Amygdala (tissue), 56 donors: ENCODE measurements around the gene DDIAS.
A peak's percentile ranks its signal among the peaks of the same experiment; 100 is the strongest.
"Not testable (repeated sequence)": the region's sequence is repeated elsewhere in the genome, so short reads cannot be mapped to it uniquely, and the experiment has no call there.

Experiments used
- DNase-seq, 56 donors: peaks; one replicate each; lab custom pipeline; 2025; lab: John Stamatoyannopoulos, UW

DDIAS gene

GRCh38 chr11:82919786-82920185 lies 18.2 kb downstream of the DDIAS start:
- DNase-seq, result not testable (repeated sequence)

GRCh38 chr11:82920227-82920626 lies 18.7 kb downstream of the DDIAS start:
- DNase-seq, result not testable (repeated sequence)

- not testable (repeated sequence) for DNase-seq
These were observed 21.0 kb downstream of the DDIAS start for GRCh38 chr11:82922396-82923173.

GRCh38 chr11:82924522-82925224 lies 23.1 kb downstream of the DDIAS start:
- no peak for DNase-seq

DNA sequence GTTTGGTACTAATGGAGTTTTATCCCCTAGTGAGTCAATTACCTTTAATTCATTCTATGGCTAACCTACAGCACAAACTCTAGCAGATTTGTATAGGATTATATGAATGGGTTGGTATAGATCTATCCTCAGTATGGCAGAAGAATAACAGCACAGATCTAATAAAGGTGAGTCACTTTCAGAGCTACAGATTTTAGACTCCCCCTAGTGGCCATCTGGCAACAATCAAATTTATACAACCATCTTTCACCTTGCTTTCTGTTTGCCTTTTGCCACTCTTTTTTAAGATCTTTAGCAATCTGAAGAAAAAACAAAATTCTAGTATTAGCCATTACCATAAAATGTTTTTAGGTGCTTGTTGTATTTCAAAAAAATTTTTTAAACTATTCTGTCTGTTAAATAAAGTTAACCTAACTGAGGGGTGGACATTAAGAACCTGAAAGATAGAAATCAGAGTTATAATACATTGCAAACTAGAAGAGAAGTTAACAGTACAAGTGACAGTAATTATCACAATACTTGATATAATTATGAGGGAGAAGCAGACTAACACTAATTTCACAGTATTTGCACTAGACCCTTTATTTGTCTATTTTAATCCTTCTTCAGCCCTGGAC lies 25.8 kb downstream of the DDIAS start:
- peak in 1 of 56 donors; percentile 4 for DNase-seq

GRCh38 chr11:82929121-82929520 lies 27.6 kb downstream of the DDIAS start:
- no peak for DNase-seq

DNA sequence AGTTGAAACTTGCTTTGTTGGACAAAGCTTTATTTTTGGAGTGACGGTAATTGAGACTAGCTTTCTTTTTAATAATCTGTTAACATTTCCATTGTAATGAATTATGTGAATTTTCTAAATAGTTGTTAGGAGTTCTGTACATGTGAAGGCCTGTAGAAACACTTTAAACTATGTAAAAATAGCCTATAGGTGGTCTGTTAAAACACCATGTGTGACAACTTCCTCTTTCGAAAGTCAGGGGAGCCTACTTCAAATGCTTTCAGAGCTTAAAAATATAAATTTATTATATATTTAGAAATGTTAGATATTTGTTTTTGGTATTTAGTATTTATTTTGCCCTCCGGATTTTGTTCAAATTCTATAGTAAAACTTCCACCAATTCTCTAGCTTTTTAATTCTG lies 28.7 kb downstream of the DDIAS start:
- no peak for DNase-seq

- no peak for DNase-seq
These were observed 29.2 kb downstream of the DDIAS start for GRCh38 chr11:82930734-82931133.

- no peak for DNase-seq
These were observed 31.0 kb downstream of the DDIAS start for GRCh38 chr11:82932564-82932963.

DNA sequence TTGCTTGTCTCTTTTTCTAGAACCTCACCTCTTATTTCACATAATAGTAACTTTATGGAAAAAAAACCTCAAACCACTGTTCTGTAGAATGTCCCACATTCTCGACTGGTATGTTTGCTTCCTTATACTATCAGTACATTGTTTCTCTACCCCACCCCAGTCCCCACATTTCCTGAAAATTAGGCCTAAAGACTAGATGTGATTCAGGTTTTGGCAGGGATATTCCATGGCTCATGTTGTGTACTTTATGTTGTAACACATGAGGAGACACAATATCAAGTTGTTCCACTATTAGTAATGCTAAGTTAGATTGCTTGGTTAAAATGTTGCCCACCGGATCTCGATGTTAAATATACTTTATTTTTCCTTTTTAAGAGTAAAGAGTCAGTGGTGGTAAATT lies 34.7 kb downstream of the DDIAS start:
- DNase-seq, result no peak

DNA sequence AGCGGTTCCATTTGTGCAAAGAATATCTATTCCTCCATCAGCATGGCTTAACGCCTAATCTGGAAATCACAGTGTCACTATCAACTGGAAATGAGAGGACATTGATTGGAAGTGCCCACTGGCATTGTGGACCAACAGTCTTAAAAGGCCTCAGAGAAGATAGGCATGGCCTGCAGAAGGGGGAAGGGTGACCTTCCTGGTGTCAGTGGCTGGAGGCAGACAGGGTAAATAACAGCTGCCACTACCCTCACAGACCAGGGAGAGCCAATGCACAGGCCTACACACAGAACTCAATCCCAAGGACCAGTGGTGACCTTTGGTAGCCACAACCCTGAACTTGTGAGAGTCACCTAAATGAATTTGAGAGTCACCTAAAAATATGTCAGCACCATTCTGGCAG lies 36.0 kb downstream of the DDIAS start:
- DNase-seq, result no peak

GRCh38 chr11:82939456-82939855 lies 37.9 kb downstream of the DDIAS start:
- no peak for DNase-seq

- no peak for DNase-seq
These were observed 40.8 kb downstream of the DDIAS start for GRCh38 chr11:82942376-82942775.

DNA sequence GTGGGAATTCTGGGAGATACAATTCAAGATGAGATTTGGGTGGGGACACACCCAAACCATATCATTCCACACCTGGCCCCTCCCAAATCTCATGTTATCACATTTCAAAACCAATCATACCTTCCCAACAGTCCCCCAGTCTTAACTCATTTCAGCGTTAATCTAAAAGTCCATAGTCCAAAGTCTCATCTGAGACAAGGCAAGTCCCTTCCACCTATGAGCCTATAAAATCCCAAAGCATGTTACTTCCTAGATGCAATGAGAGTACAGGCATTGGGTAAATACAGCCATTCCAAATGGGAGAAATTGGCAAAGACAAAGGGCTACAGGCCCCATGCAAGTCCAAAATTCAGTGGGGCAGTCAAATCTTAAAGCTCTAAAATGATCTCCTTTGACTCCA lies 41.9 kb downstream of the DDIAS start:
- DNase-seq, result not testable (repeated sequence)

- no peak for DNase-seq
These were observed 42.7 kb downstream of the DDIAS start for GRCh38 chr11:82944198-82944597.

GRCh38 chr11:82945041-82945440 lies 43.5 kb downstream of the DDIAS start:
- DNase-seq, result not testable (repeated sequence)

DNA sequence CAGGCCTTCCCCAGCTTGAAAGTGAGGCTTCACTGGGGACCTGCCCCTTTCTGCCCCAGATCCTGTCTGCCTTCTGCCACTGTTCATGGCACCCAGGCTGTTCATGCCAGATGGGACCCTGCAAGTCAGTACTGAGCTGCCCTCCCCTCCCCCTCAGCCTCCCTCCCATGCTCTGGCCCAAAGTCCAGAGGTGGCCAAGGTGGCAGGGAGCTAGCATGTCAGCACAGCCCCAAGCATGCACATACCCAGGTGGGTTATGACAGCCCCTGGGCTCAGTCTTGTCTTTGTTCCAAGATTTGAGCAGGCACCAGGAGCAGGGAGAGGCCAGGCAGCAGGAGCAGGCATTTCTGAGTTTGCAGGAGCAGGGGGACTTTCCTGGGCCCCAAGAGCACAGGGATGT lies 44.1 kb downstream of the DDIAS start:
- no peak for DNase-seq

GRCh38 chr11:82949352-82949751 lies 47.8 kb downstream of the DDIAS start:
- no peak for DNase-seq

GRCh38 chr11:82950502-82950901 lies 49.0 kb downstream of the DDIAS start:
- not testable (repeated sequence) for DNase-seq

- not testable (repeated sequence) for DNase-seq
These were observed 54.4 kb downstream of the DDIAS start for GRCh38 chr11:82955736-82956453.
